HCT116 (cell line): ENCODE results near the gene GLI3. TPM values are rescaled to one million over a fixed set of nuclear protein-coding genes. Genes with fewer than 3 reads are reported as not detected.

ENCODE experiments used
- ATAC-seq: fragments of 200-7000 bp; cut with Tn5 transposase; 2 replicates; pipeline ENCODE4 v1.9.1; 2020; ENCODE audit warnings: mild to moderate bottlenecking, moderate library complexity
- BruUV-seq: library from RNA; stranded (reverse); fragments of 400-500 nt; replicated peaks from 2 replicates; lab custom pipeline; 2021; lab: Mats Ljungman, UMichigan
- CTCF ChIA-PET: fragments of 300-600 bp; sonication (Branson Sonifier 250); formaldehyde crosslinking; loops from one replicate; lab custom pipeline; 2021; ENCODE audit warnings: antibody characterized with exemption; lab: Charles Lee
- POLR2A ChIA-PET: fragments of 300-600, 350-600 bp; sonication (Branson Sonifier 250); formaldehyde crosslinking; loops from one replicate; lab custom pipeline; 2021; ENCODE audit warnings: antibody characterized with exemption; lab: Charles Lee
- RAD21 ChIA-PET, 2 experiments: fragments of 300-600 bp; sonication (Branson Sonifier 250); formaldehyde crosslinking; loops; one replicate each; lab custom pipeline; 2023; ENCODE audit warnings: low total read pairs in 2 of 2; ENCODE audit not compliant: uncharacterized antibody in 2 of 2, unreplicated experiment in 2 of 2, low non-redundant PET in 1 of 2; lab: Charles Lee
- DNase-seq: peaks from one replicate; pipeline ENCODE4 v3.0.0-alpha.2; 2010; ENCODE audit warnings: low read depth, low spot score
- H2AFZ ChIP-seq: fragments of 200-600 bp; shearing (Covaris generic), sonication (generic); 2 replicates; pipeline ENCODE4 v1.6.1; 2017; ENCODE audit warnings: low read depth, mixed run types, mixed read lengths, antibody characterized with exemption, low read length; ENCODE audit not compliant: poor library complexity, severe bottlenecking
- H3K27ac ChIP-seq: 2 replicates; pipeline ENCODE4 v1.5.1; 2012; ENCODE audit warnings: low read depth, low read length
- H3K27me3 ChIP-seq: fragments of 200-600 bp; sonication (generic); 2 replicates; pipeline ENCODE4 v1.6.1; 2016; ENCODE audit warnings: mixed run types, low read length, mixed read lengths; ENCODE audit not compliant: insufficient read depth
- H3K36me3 ChIP-seq, 2 experiments: fragments of 200-500 bp in 1 of 2; fragments of 200-600 bp in 1 of 2; sonication (Bioruptor generic) in 1 of 2; sonication (generic) in 1 of 2; 2 replicates each; pipeline versions ENCODE4 v1.5.1 to v1.6.1; 2014 to 2016; ENCODE audit warnings: low read length in 2 of 2, inconsistent platforms in 1 of 2, mixed read lengths in 1 of 2, mixed run types in 1 of 2; ENCODE audit not compliant: insufficient read depth in 2 of 2, control insufficient read depth in 1 of 2
- H3K4me1 ChIP-seq, 2 experiments: fragments of 200-600 bp in 1 of 2; sonication (generic) in 1 of 2; 2 replicates each; pipeline versions ENCODE4 v1.5.1 to v1.6.1; 2012 to 2017; ENCODE audit warnings: low read length in 2 of 2, inconsistent platforms in 1 of 2, mild to moderate bottlenecking in 1 of 2, mixed read lengths in 1 of 2, mixed run types in 1 of 2, moderate library complexity in 1 of 2; ENCODE audit not compliant: insufficient read depth in 2 of 2, control insufficient read depth in 1 of 2
- H3K4me2 ChIP-seq: fragments of 200-600 bp; sonication (generic); 2 replicates; pipeline ENCODE4 v1.6.1; 2017; ENCODE audit warnings: mixed run types, low read length, mixed read lengths
- H3K4me3 ChIP-seq, 2 experiments: fragments of 200-600 bp in 1 of 2; sonication (generic) in 1 of 2; replicated peaks in 1 of 2; 2 replicates each; pipeline ENCODE4 v1.5.1; 2011 to 2016; ENCODE audit warnings: low read length in 2 of 2, control low read depth in 1 of 2, low read depth in 1 of 2, mild to moderate bottlenecking in 1 of 2, mixed read lengths in 1 of 2, mixed run types in 1 of 2
- H3K79me2 ChIP-seq: fragments of 200-600 bp; sonication (generic); 2 replicates; pipeline ENCODE4 v1.6.1; 2017; ENCODE audit warnings: mild to moderate bottlenecking, mixed run types, low read length, moderate library complexity, mixed read lengths; ENCODE audit not compliant: insufficient read depth
- H3K9ac ChIP-seq: fragments of 200-600 bp; sonication (generic); 2 replicates; pipeline ENCODE4 v1.6.1; 2016; ENCODE audit warnings: low read length, mixed read lengths
- H3K9me2 ChIP-seq: fragments of 200-600 bp; sonication (generic), shearing (Covaris generic); 2 replicates; pipeline ENCODE4 v1.6.1; 2017; ENCODE audit warnings: mixed run types, mild to moderate bottlenecking, moderate library complexity; ENCODE audit not compliant: insufficient read depth
- H3K9me3 ChIP-seq, 2 experiments: fragments of 200-500 bp in 1 of 2; fragments of 200-600 bp in 1 of 2; sonication (Bioruptor generic) in 1 of 2; sonication (generic) in 1 of 2; 2 replicates each; pipeline ENCODE4 v1.6.1; 2014 to 2017; ENCODE audit warnings: low read length in 2 of 2, mixed read lengths in 2 of 2, inconsistent platforms in 1 of 2, low read depth in 1 of 2, mild to moderate bottlenecking in 1 of 2, mixed run types in 1 of 2, moderate library complexity in 1 of 2; ENCODE audit not compliant: control insufficient read depth in 1 of 2, insufficient read depth in 1 of 2
- H4K20me1 ChIP-seq: fragments of 200-600 bp; sonication (generic), shearing (Covaris generic); 2 replicates; pipeline ENCODE4 v1.6.1; 2017; ENCODE audit warnings: mixed run types, mild to moderate bottlenecking, moderate library complexity; ENCODE audit not compliant: insufficient read depth
- CBX3 ChIP-seq: IDR thresholded peaks from 2 replicates; pipeline ENCODE4 v1.6.1; 2012; ENCODE audit warnings: low read depth
- ELF1 ChIP-seq: IDR thresholded peaks from 2 replicates; pipeline ENCODE4 v1.6.1; 2012; ENCODE audit warnings: low read depth, borderline replicate concordance
- EZH2 ChIP-seq: fragments of 200-600 bp; sonication (generic); IDR thresholded peaks from 2 replicates; pipeline ENCODE4 v1.6.1; 2017; ENCODE audit warnings: antibody characterized with exemption, mixed run types
- FOSL1 ChIP-seq: IDR thresholded peaks from 2 replicates; pipeline ENCODE4 v1.6.1; 2012; ENCODE audit warnings: low read depth
- JUND ChIP-seq: IDR thresholded peaks from 2 replicates; pipeline ENCODE4 v1.6.1; 2012
- POLR2A ChIP-seq: IDR thresholded peaks from 2 replicates; pipeline ENCODE4 v1.7.0; 2011; ENCODE audit warnings: borderline replicate concordance; ENCODE audit not compliant: insufficient read depth, insufficient read length; ENCODE audit errors: extremely low read depth
- TCF7L2 ChIP-seq: IDR thresholded peaks from 2 replicates; pipeline ENCODE4 v1.7.0; 2011; ENCODE audit warnings: borderline replicate concordance, inconsistent platforms; ENCODE audit not compliant: insufficient read depth, insufficient read length; ENCODE audit errors: extremely low read depth
- YY1 ChIP-seq: IDR thresholded peaks from 2 replicates; pipeline ENCODE4 v1.6.1; 2011; ENCODE audit warnings: low read length, low read depth, moderate library complexity, mild to moderate bottlenecking; ENCODE audit not compliant: insufficient replicate concordance; ENCODE audit errors: extremely low read depth
- ZNF274 ChIP-seq: fragments of 200-500 bp; sonication (Bioruptor generic); IDR thresholded peaks from 2 replicates; pipeline ENCODE4 v1.6.1; 2014; ENCODE audit warnings: mild to moderate bottlenecking, low read depth, low read length, inconsistent platforms
- intact Hi-C: fragments of 100-400 bp; cut with micrococcal nuclease; formaldehyde crosslinking; loops from 2 replicates; pipeline ENCODE4 v1.10.0; 2022
- total RNA-seq: library from RNA; stranded (reverse); gene quantifications from one replicate; pipeline ENCODE4 v1.2.1, GENCODE V29; 2021; ENCODE audit not compliant: unreplicated experiment
- TF ChIP-seq, protein P1 (sequence below): IDR thresholded peaks from 2 replicates; pipeline ENCODE4 v1.6.1; 2012; ENCODE audit warnings: low read depth
- TF ChIP-seq, protein P2 (sequence below): IDR thresholded peaks from 2 replicates; pipeline ENCODE4 v1.6.1; 2012

The GLI3 gene
- total RNA-seq, 1 experiment from 2014 or later, result 0.07 TPM

DNA sequence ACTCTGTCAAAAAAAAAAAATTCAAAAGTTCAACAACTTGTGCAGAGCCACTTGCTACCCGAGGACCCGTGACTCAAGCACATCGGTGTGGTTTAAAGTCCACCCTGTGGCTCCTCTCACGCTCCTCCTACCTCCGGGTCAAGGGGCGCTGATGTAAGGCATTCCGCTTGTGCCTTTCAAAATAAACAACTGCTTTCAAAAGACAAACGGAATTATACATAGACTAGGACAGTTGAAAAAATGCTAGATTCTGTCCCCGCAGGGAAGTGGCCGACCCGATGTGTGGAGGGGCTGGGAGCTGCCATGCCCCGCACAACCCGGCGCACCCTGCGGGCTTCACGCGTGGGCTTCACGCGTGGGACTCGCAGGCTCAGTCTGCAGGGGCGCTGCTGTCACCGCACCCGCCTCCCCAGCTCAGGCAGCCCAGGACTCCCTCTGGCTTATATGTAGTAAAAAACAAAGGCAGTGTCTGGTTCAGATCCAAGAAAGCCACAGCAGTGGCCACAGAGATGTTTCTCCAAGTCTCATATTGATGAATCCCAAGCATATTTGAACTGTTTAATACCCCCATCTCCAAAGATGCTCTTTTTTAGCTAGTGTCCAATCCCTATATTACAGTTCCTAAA, 294.4 kb downstream of the GLI3 start:
- H3K4me1 ChIP-seq, result no peaks in the 10 kb centered on the region
- H3K27ac ChIP-seq, result no peak overlapping the region
- no peaks in the 10 kb centered on the region for H4K20me1 ChIP-seq
- no peak overlapping the region for H3K4me3 ChIP-seq
- no peaks in the 10 kb centered on the region for H3K79me2 ChIP-seq
- no peak overlapping the region for H3K4me2 ChIP-seq
- H3K27me3 ChIP-seq, result no peaks in the 10 kb centered on the region; the same call in 1 of the 2 replicates
- DNase-seq (no peak), ATAC-seq (0 out of 2 replicates have a peak, but pooled peaks have one; percentile 5)
- no peak overlapping the region for H3K9ac ChIP-seq
- CTCF ChIA-PET, result interaction anchor here (0.9 to 2.5 kb wide), 9 partner anchors 12 to 944 kb away, joined by 3 to 15 read pairs (median 5); no protein-coding TSS in a partner anchor
- no peak for TF ChIP-seq JUND
- TF ChIP-seq ELF1, result no peak
- TF ChIP-seq, protein P1, sequence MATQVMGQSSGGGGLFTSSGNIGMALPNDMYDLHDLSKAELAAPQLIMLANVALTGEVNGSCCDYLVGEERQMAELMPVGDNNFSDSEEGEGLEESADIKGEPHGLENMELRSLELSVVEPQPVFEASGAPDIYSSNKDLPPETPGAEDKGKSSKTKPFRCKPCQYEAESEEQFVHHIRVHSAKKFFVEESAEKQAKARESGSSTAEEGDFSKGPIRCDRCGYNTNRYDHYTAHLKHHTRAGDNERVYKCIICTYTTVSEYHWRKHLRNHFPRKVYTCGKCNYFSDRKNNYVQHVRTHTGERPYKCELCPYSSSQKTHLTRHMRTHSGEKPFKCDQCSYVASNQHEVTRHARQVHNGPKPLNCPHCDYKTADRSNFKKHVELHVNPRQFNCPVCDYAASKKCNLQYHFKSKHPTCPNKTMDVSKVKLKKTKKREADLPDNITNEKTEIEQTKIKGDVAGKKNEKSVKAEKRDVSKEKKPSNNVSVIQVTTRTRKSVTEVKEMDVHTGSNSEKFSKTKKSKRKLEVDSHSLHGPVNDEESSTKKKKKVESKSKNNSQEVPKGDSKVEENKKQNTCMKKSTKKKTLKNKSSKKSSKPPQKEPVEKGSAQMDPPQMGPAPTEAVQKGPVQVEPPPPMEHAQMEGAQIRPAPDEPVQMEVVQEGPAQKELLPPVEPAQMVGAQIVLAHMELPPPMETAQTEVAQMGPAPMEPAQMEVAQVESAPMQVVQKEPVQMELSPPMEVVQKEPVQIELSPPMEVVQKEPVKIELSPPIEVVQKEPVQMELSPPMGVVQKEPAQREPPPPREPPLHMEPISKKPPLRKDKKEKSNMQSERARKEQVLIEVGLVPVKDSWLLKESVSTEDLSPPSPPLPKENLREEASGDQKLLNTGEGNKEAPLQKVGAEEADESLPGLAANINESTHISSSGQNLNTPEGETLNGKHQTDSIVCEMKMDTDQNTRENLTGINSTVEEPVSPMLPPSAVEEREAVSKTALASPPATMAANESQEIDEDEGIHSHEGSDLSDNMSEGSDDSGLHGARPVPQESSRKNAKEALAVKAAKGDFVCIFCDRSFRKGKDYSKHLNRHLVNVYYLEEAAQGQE, result no peak
- no peak for TF ChIP-seq YY1
- no peak for TF ChIP-seq POLR2A
- TF ChIP-seq, protein P2, sequence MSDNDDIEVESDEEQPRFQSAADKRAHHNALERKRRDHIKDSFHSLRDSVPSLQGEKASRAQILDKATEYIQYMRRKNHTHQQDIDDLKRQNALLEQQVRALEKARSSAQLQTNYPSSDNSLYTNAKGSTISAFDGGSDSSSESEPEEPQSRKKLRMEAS, result no peak
- TF ChIP-seq TCF7L2, result no peak
- TF ChIP-seq ZNF274, result no peak
- TF ChIP-seq EZH2, result no peak
- no peak for TF ChIP-seq FOSL1
- no peak for TF ChIP-seq CBX3
- no peaks in the 10 kb centered on the region for H3K36me3 ChIP-seq
- intact Hi-C loops, result loop anchor here (2.0 to 10.0 kb wide), 5 partner anchors 900 to 1896 kb away; no protein-coding TSS in a partner anchor
- BruUV-seq, result no TSS peak
- H3K9me3 ChIP-seq, result no peaks in the 10 kb centered on the region
- H2AFZ ChIP-seq, result no peak overlapping the region
- RAD21 ChIA-PET, result no interaction called here
- POLR2A ChIA-PET, result no interaction called here
- H3K9me2 ChIP-seq, result no peaks in the 10 kb centered on the region
